Coronary artery (tissue), 2 donors: ENCODE results near the gene CBLC.

Source experiments
- DNase-seq: peaks from one replicate; pipeline ENCODE4 v3.0.0-alpha.2; 2017; ENCODE audit warnings: low spot score
- H3K27ac ChIP-seq, 2 donors: fragments of 200-600 bp; sonication (generic); one replicate each; pipeline ENCODE4 v1.5.1; 2016 to 2019
- H3K4me3 ChIP-seq: fragments of 200-600 bp; sonication (generic); 2 replicates; pipeline ENCODE4 v1.5.1; 2016; ENCODE audit warnings: mild to moderate bottlenecking, moderate library complexity
- CTCF ChIP-seq: fragments of 200-600 bp; sonication (generic); IDR thresholded peaks from one replicate; pipeline ENCODE4 v1.5.1; 2019; ENCODE audit warnings: antibody characterized with exemption

CBLC gene

GRCh38 chr19:44756089-44756562 lies 21.6 kb upstream of the CBLC start:
- TF ChIP-seq CTCF, result no peak
- Histone ChIP-seq H3K27ac (peak overlapping the region; percentile 38 to 89), H3K4me3 (no peak overlapping the region)
- no peak for DNase-seq

GRCh38 chr19:44757057-44757734 lies 20.5 kb upstream of the CBLC start:
- Histone ChIP-seq H3K27ac (peak overlapping the region; percentile 77 to 89), H3K4me3 (peak overlapping the region; percentile 76)
- peak; percentile 88 for DNase-seq
- TF ChIP-seq CTCF, result no peak

GRCh38 chr19:44757735-44758505 lies 19.8 kb upstream of the CBLC start:
- peak overlapping the region; percentile 77 to 89 for H3K27ac ChIP-seq
- peak; percentile 88 for DNase-seq
- H3K4me3 ChIP-seq, result peak overlapping the region; percentile 76
- no peak for TF ChIP-seq CTCF

GRCh38 chr19:44758596-44758995 lies 19.1 kb upstream of the CBLC start:
- TF ChIP-seq CTCF, result no peak
- DNase-seq, result no peak
- H3K27ac ChIP-seq, result peak overlapping the region; percentile 77 to 89
- H3K4me3 ChIP-seq, result peak overlapping the region; percentile 76

GRCh38 chr19:44759083-44759804 lies 18.4 kb upstream of the CBLC start:
- H3K4me3 ChIP-seq, result no peak overlapping the region
- no peak for TF ChIP-seq CTCF
- peak overlapping the region; percentile 77 to 89 for H3K27ac ChIP-seq
- DNase-seq, result no peak

- TF ChIP-seq CTCF, result no peak
- Histone ChIP-seq H3K4me3 (no peak overlapping the region), H3K27ac (no peak overlapping the region)
- no peak for DNase-seq
Observed at GRCh38 chr19:44762038-44762437, 15.7 kb upstream of the CBLC start.
